GM03348 (cell line): ENCODE data around the gene RGS1.

Source experiments
- DNase-seq: peaks from one replicate; pipeline ENCODE4 v3.0.0; 2012; ENCODE audit warnings: low spot score

The RGS1 gene

DNA sequence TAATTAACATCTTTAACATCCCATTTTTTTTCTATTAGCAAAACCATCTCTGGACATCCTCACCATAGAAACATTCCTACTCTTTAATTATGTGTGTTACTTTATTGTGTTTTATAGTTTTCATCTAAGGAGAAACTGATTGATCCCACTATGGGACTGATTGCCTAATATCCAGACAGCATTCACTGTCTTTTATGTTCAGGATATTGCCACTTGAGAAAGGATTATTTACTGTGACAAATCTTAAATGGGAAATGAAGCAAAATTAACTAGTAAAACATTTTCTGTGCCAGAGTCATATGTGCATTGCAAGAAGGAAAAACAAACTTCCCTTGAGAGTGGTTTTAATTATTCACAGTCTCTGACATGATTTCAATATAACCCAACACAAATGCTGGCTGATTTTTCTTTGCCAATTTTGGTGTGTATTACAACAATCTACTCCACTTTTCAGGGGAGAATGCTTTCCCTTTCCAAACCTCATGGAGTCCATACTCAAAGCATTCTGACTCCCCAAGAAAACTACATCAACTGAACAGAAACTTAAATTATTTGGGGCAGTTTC, 44.6 kb downstream of the RGS1 start:
- DNase-seq = no peak

DNA sequence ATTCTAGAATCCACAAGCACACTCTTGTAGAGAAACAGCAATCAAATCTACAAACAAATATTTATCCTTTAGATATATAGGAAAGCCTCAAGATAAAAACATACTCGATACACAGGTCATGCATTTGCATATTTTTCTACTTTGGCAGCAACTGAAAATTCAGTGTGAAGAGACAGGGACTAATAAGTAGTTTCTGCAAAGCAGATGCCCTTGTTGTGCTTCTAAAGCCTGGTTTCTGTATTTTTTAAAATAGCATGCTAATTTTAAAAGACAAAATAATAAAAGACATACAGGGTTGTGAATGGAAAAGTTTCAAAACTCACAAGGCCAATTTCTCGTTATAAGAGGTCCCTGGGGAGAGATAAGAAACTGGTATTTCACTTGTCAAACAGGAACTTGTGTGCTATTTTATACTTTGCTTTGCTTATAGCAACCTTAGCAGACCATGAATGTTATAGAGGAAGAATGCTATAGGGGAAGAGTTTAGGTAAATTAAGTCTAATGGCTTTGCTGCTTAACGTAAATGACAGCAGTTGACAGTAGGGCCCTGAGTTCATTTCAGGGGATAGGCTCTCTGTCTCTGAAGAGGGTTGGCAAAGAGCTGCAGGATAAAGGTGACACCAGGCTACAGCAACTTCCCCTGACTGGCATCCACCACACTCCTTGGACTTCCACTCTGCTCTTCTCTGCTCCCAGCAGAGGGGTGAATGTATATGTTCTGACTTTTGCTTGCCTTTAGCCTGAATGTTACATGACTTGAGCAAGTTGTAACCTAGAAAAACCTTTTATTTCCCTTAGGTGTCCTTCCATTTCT, 51.0 kb downstream of the RGS1 start:
- no peak for DNase-seq

DNA sequence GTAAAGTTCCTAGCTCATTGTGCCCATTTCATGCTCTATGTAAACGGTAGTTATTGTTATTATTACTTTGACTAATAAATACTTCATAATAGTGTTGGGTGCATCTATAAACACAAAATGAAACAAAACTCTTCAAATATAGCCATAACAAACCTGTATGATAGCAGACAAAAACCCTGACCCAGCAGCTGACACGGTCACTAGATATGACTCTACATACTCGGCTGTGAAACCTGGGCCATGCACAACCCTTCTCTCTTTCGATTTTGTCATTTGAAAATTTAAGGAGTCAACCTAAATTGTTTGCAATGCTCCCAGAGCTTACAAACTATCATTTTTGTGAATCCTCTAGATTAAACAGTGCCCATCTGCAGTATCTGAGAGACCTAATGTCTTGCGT, 52.3 kb downstream of the RGS1 start:
- no peak for DNase-seq

DNA sequence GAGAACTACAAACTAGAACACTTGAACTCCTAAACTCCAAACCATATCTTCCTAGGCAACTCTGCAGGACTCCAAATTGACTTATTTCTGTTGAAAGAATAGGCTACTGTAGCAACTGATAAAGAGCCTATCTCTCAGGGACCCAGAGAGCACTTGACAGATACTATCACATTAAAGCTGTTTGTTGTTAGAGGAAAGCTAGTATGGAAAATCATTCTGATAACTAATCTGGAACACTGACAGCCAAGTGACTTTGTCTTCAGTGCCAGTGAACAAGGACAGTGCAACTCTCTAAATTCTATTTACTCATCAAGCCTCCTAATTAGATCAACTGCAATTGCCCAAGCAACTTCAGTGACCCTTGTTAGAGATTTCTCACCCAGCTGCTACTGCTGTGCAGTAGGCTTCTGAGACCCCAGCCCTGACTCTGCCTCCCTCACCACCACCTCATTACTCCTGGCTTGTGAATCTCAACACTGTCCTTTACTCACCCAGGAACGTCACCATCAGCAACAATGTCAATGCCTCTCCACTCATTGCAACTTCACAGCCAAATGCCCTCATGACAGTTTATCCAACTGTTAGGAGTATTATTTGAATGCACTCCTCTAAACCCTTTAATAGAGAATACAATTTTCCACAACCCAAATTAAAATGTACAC, 53.0 kb downstream of the RGS1 start:
- DNase-seq = no peak

DNA sequence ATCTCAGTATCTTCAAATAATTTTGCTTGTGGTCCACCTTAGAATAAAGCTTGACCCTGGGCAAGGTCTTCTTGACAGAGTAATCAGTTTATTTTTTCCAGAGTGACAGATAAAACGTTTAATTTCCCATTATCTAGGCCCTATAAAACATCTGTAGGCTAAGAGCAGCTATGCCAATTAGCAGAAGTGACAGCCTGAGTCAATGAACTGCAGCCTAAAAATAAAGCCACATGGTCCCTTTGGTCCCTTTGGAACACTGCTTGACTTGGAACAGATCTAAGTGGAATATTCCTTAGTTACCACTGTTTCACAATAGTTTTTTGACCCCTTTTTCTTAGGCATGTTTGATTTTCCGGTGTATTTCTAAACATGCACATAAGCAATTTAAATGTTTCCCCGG, 54.0 kb downstream of the RGS1 start:
- DNase-seq = no peak
